SH-SY5Y (cell line): ENCODE results near the gene TRAPPC2L.

Source experiments
- GATA2 ChIP-seq: IDR thresholded peaks from 2 replicates; pipeline ENCODE4 v1.6.1; 2011; ENCODE audit warnings: mild to moderate bottlenecking, low read depth, low read length
- GATA3 ChIP-seq: IDR thresholded peaks from 2 replicates; pipeline ENCODE4 v1.6.1; 2011; ENCODE audit warnings: low read depth, mild to moderate bottlenecking, low read length, moderate library complexity

DNA sequence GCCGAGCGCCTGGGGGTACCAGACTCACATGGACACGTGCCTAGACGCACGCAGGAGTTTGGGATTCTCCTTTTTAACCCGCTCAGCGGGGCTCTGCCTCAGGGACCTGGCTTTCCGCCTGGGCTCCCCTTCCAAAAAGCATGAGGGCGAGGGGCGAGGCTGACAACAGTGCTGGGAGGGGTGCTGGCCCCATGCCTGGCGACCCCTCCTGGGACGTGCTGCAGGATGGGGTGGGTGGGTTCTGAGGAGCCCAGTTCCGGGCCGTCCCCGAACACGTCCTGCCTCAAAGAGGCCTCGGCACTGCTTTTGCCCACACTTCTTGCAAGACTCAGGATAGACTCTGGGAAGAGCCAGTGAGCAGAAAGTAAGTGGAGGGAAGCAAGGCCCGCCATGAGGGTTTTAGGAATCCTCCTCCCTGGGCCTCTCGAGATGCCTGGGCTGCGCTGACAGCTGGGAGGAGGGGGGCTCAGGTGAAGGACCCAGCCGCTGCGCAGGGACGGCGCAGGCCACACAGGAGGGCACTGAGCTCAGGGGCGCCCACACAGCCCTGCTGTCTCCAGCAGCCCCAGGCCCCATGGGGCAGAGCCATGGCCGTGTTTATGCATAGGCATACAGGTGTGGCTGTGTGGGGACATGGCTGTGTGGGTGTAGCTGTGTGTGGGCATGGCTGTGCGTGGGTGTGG, 24.9 kb downstream of the TRAPPC2L start:
- TF ChIP-seq GATA2 (no peak), GATA3 (no peak)
